ENCODE results near the gene SCAMP2. TPM values are rescaled to one million over a fixed set of nuclear protein-coding genes. Genes with fewer than 3 reads are reported as not detected.

Gene SCAMP2
- polyA plus RNA-seq, 1 donor from 2014 or later: 4.5 TPM

DNA sequence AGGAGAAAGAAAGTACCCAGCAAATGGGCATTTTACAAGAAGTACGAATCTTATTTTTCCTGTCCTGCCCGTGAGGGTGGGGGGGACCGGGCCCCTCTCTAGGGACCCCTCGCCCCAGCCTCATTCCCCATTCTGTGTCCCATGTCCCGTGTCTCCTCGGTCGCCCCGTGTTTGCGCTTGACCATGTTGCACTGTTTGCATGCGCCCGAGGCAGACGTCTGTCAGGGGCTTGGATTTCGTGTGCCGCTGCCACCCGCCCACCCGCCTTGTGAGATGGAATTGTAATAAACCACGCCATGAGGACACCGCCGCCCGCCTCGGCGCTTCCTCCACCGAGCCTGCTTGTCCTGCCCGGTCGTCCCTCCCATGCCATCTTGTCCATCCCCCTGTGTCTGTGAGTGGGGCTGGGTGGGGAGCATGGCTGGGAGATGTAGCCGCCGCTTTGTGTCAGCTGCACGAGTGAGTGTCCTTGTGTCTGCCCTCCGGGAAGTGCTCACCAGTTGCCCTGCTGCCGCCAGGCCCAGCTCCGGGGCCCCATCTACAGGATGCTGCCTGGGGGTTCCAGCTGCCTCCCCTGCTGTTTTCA is 70.2 kb downstream of the SCAMP2 start:
- peaks cover 4% of the 10 kb centered on the region for H3K36me3 ChIP-seq (ENCODE audit: insufficient read depth, low read length)

DNA sequence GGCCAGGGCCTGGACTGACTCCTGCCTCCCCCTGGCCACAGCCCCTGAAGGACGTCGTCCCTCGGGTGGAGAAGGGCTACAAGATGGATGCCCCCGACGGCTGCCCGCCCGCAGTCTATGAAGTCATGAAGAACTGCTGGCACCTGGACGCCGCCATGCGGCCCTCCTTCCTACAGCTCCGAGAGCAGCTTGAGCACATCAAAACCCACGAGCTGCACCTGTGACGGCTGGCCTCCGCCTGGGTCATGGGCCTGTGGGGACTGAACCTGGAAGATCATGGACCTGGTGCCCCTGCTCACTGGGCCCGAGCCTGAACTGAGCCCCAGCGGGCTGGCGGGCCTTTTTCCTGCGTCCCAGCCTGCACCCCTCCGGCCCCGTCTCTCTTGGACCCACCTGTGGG is 70.9 kb downstream of the SCAMP2 start:
- TF ChIP-seq SMC3 (conservative IDR thresholded peaks at IDR 0.05; ENCODE audit: poor library complexity) (no peak), POLR2AphosphoS5 (IDR thresholded peaks at IDR 0.05) (no peak), RAD21 (conservative IDR thresholded peaks at IDR 0.05) (no peak)
- Histone ChIP-seq H4K20me1 (ENCODE audit: insufficient read depth) (no peaks in the 10 kb centered on the region), H3F3A (ENCODE audit: insufficient read depth, low read length, poor library complexity, severe bottlenecking) (no peaks in the 10 kb centered on the region), H3K9ac (ENCODE audit: low read length) (no peak overlapping the region), H2AFZ (ENCODE audit: low read depth, low read length) (no peak overlapping the region), H3K9me3 (ENCODE audit: low read length) (no peaks in the 10 kb centered on the region), H3K79me2 (replicated peaks; ENCODE audit: insufficient read depth, low read length) (no peaks in the 10 kb centered on the region), H3K27ac (ENCODE audit: low read length) (no peak overlapping the region), H3K9me2 (ENCODE audit: insufficient read depth, low read length) (no peaks in the 10 kb centered on the region), H3K4me2 (ENCODE audit: low read length) (no peak overlapping the region), H3K4me3 (ENCODE audit: low read length) (no peak overlapping the region), H3K27me3 (ENCODE audit: insufficient read depth, low read depth, low read length) (no peaks in the 10 kb centered on the region), H3K36me3 (ENCODE audit: insufficient read depth, low read length) (peaks cover 4% of the 10 kb centered on the region)

More for the DNA sequence above, 70.2 kb downstream of the SCAMP2 start:
- Histone ChIP-seq H4K20me1 (ENCODE audit: insufficient read depth) (no peaks in the 10 kb centered on the region), H3K79me2 (replicated peaks; ENCODE audit: insufficient read depth, low read length) (no peaks in the 10 kb centered on the region), H3K27ac (ENCODE audit: low read length) (no peak overlapping the region), H3K4me2 (ENCODE audit: low read length) (no peak overlapping the region), H3K27me3 (ENCODE audit: insufficient read depth, low read depth, low read length) (no peaks in the 10 kb centered on the region), H3K9me3 (ENCODE audit: low read length) (no peaks in the 10 kb centered on the region), H3K9ac (ENCODE audit: low read length) (no peak overlapping the region), H2AFZ (ENCODE audit: low read depth, low read length) (no peak overlapping the region), H3K4me3 (ENCODE audit: low read length) (no peak overlapping the region), H3F3A (ENCODE audit: insufficient read depth, low read length, poor library complexity, severe bottlenecking) (no peaks in the 10 kb centered on the region), H3K9me2 (ENCODE audit: insufficient read depth, low read length) (no peaks in the 10 kb centered on the region)
- TF ChIP-seq SMC3 (conservative IDR thresholded peaks at IDR 0.05; ENCODE audit: poor library complexity) (no peak), EP300 (conservative IDR thresholded peaks at IDR 0.05; ENCODE audit: poor library complexity, severe bottlenecking) (no peak), EZH2 (IDR thresholded peaks at IDR 0.05; ENCODE audit: borderline replicate concordance, insufficient read depth, low read length, poor library complexity, severe bottlenecking) (no peak), POLR2AphosphoS5 (IDR thresholded peaks at IDR 0.05) (no peak), TAF1 (IDR thresholded peaks at IDR 0.05; ENCODE audit: low read depth) (no peak), RAD21 (conservative IDR thresholded peaks at IDR 0.05) (no peak), MXI1 (conservative IDR thresholded peaks at IDR 0.05; ENCODE audit: poor library complexity, severe bottlenecking) (no peak)
- TF ChIP-seq, protein P1, sequence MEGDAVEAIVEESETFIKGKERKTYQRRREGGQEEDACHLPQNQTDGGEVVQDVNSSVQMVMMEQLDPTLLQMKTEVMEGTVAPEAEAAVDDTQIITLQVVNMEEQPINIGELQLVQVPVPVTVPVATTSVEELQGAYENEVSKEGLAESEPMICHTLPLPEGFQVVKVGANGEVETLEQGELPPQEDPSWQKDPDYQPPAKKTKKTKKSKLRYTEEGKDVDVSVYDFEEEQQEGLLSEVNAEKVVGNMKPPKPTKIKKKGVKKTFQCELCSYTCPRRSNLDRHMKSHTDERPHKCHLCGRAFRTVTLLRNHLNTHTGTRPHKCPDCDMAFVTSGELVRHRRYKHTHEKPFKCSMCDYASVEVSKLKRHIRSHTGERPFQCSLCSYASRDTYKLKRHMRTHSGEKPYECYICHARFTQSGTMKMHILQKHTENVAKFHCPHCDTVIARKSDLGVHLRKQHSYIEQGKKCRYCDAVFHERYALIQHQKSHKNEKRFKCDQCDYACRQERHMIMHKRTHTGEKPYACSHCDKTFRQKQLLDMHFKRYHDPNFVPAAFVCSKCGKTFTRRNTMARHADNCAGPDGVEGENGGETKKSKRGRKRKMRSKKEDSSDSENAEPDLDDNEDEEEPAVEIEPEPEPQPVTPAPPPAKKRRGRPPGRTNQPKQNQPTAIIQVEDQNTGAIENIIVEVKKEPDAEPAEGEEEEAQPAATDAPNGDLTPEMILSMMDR (IDR thresholded peaks at IDR 0.05; ENCODE audit: poor library complexity, severe bottlenecking): no peak
- TF ChIP-seq, protein P2, sequence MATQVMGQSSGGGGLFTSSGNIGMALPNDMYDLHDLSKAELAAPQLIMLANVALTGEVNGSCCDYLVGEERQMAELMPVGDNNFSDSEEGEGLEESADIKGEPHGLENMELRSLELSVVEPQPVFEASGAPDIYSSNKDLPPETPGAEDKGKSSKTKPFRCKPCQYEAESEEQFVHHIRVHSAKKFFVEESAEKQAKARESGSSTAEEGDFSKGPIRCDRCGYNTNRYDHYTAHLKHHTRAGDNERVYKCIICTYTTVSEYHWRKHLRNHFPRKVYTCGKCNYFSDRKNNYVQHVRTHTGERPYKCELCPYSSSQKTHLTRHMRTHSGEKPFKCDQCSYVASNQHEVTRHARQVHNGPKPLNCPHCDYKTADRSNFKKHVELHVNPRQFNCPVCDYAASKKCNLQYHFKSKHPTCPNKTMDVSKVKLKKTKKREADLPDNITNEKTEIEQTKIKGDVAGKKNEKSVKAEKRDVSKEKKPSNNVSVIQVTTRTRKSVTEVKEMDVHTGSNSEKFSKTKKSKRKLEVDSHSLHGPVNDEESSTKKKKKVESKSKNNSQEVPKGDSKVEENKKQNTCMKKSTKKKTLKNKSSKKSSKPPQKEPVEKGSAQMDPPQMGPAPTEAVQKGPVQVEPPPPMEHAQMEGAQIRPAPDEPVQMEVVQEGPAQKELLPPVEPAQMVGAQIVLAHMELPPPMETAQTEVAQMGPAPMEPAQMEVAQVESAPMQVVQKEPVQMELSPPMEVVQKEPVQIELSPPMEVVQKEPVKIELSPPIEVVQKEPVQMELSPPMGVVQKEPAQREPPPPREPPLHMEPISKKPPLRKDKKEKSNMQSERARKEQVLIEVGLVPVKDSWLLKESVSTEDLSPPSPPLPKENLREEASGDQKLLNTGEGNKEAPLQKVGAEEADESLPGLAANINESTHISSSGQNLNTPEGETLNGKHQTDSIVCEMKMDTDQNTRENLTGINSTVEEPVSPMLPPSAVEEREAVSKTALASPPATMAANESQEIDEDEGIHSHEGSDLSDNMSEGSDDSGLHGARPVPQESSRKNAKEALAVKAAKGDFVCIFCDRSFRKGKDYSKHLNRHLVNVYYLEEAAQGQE (IDR thresholded peaks at IDR 0.05; ENCODE audit: borderline replicate concordance): no peak
